DMS 273 treated with DMSO at 0.1 percent for 48 hours (cell line): ENCODE results near the gene PLA2G2A.
"Not testable (repeated sequence)": the region's sequence is repeated elsewhere in the genome, so short reads cannot be mapped to it uniquely, and the experiment has no call there.

Experiments used
- DNase-seq: peaks from one replicate; lab custom pipeline; 2025; lab: John Stamatoyannopoulos, UW

PLA2G2A gene

DNA sequence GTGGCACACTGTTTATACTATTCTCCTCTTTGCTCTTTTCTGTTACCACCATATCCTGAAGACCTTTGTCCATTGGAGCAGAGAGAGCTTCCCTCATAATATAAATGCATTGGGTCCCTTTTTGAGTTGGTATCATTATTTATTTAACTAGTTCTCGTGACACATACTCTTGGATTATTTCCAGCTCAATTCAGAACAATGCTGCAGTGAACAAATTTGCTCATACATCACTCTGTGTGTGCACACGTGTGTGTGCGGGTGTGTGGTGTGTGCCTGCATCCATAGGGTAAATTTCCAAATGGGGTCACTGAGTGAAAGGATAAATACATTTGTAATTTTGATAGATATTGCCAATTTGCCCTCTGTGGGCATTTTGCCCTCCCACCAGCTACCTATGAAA lies 5.8 kb downstream of the PLA2G2A start:
- DNase-seq = no peak

DNA sequence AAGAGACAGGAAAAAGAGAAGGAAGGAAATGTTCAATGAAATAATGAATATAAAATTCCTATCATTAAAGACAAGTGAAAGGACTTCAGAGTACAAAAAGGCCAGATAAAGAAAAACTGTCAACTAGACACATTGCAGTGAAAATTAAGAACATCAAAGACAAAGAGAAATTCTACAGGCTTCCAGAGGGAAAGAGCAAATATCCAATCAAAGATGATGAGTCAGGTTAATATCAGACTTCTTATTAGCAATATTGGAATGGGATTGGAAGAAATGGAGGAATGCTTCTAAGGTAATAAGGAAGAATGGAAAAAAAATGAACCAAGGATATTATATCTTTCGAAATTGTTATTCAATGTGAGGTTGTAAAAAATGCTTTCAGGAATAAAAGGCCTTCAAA lies 7.8 kb downstream of the PLA2G2A start:
- no peak for DNase-seq

DNA sequence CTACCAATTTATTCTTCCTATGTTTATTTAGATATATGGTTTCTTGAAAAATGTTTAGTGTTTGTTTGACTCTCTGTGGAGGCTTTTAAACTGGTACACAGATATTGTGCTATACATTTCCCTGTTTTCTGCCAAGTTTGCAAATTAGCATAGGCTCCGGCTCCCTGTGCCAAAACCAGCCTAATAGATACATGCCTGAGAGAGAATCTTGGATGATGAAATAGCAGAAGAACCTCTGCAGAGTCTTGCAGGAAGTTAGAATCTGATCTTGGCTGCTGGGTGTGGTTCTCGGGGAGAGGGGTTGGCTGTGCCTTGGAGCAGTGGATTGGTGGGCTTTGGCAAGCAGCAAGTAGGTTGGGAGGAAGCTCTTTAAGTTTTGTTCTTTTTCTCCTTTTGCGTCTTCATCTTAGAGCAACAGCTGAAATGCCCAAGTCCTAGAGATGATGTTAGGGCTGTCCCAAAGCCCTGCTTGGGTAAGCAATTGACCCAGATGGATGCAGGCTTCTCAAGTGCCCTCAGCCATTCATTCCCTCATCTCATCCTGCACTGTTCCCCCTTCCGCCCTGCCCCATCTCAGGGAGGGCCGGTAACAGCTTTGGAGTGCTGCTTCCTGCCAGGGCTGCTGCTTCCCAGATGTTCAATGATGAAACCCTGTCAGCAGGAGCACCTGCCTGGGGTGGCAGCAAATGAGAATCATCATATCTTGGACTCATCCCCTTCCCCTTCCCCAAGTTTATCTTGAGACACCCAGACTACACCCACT lies 9.3 kb downstream of the PLA2G2A start:
- no peak for DNase-seq

DNA sequence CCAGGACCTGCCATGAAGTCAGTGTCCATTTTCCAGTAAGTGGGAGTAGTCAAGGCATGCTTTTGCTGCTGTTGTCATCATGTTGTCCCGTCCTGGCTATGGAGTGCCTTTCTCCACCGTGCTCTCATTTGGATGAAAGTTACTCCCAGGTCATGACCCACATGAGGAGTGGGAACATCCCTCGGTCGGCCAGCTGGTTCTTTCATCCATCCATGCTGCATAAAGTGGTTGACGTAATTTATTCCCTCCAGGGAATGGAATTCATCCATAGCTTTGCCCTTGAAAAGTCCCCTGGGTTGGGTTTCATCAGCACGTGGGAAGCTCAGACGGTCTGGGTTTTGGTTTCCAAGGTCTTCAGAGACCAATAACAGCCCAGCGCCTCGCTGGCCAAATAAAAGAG lies 11.6 kb downstream of the PLA2G2A start:
- no peak for DNase-seq

DNA sequence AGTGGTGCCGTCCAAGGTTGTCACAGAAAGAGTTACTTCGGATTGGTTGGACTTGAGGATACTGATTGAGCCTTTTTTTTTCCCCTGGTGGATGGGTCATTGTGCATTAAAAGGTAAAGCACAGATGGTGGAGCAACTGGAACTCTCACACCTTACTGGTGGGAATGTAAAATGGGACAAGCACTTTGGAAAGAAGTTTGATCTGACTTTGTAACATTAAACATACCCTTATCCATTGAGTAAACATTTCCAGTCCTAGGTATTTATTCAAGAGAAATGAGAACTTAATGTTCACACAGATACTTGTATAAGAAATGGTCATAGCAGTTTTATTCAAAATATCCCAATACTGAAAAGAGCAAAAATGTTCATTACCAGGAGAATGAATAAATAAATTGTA lies 14.9 kb downstream of the PLA2G2A start:
- no peak for DNase-seq

DNA sequence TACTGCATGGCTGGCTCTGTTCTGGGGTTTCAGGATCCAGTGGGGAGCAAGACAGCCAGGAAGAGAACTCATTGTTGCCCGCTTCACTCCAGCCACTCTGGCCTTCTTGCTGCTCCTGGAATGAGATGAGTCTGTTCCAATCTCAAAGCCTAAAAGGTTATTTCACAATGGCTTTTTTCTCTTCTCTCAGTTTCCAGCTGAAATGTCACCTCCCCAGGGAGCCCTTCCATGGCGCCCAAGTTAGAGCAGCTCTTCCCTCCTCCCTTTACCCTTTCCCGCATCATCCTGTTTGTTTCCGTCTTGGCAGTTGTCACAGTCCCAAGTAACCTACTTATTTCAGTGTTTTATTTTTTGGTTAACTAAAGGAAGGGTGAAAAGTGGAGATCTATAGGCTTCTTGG lies 15.8 kb downstream of the PLA2G2A start:
- DNase-seq = no peak

DNA sequence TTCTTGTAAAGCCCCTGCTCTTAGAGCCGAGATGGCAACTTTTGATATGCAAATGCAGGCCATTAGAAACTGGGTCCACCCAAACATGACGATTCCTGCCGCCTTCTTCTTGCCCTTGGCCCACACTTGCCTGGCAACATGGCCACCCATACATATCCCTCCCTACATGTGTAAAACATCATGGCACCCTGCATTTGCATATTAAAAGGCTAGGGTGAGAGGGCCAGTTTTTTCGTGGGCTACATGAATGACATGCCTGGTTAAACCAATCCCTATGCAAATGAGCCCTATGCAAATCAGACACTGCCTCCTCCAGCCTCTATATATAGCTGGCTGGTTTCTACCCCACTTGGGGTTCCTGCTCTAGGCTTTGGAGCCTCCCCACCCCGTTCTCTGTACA lies 18.8 kb downstream of the PLA2G2A start:
- no peak for DNase-seq

DNA sequence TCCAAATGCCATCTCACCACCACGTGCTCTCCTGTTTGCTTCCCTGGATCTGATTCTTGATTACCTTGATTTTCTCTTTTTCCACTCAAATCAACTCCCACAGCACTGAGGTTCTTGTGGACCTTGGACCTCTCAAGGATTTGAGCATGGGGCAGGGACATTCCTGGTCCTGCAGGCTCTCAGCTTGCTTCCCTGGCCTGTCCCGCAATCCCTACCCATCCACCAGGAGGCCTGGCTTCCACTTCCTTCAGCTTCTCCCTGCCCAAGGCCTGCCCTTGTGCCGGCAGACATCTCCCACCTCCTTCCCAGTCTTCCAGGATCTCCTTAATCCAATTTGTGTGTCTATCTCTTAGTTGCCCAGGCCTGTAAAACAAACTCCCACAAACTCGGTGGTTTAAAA lies 21.6 kb downstream of the PLA2G2A start:
- no peak for DNase-seq

DNA sequence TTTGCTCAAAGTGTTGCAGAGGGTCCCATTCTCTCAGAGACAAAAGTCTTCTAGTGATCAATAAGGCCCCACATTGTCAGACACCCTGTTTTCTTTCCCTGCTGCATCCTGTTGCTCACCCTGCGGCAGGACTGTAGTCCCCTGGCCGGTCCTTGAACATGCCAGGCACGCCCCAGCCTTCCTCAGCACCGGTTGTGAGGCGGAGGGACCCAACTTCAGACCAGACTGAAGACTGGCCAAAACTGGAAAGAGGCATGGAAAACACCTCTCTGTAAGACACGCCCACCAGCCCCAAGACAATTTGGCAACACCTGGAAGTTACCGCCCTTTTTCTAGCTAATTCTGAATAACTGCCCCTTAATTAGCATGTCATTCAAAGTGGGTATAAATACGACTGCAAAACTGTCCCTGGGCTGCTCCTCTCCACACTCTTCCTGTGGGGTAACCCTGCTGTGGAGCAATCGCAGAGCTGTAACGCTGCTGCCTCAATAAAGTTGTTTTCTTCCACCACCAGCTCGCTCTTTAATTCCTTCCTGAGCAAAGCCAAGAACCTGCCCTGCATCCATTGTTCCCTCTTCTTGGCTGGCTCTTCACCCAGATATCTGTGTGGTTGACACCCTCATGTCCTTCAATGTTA lies 23.8 kb downstream of the PLA2G2A start:
- no peak for DNase-seq

DNA sequence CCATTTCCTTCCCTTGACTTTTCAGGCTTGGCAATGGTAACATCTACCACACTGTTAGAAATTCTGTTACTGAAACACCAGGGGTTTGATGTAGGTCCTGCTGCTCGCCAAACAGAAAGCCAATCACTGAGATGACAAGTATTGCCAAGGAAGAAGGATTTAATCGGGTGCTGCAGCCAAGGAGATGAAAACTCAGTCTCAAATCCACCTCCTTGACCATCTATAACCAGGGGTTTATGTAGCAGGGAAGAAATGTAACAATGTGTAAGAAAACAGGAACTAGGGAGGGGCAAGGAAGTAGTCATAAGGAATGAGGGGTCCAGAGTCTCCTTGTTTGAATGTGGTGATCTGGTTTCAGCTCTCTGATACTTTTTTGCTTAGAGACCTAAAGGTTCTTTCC lies 25.4 kb downstream of the PLA2G2A start:
- DNase-seq = no peak

DNA sequence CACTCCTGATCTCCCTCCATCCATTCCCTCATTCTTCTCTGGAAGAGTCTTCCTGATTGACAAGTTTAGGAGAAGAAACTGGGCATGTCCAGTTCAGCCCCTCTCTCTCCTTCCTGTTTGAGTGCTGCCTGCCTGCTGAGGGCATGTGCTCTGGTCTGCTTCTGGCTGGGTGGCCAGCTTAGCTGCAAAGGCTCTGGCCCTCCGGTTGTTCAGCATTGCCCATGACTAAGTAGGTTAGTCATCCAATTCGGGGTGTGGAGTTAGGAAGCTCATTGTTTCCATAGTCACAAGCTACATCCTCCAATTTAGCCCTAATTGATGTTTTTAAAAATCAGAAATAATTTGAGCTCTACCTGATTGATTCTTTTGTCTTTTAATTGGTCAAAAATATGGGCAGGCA lies 30.4 kb downstream of the PLA2G2A start:
- DNase-seq = no peak

DNA sequence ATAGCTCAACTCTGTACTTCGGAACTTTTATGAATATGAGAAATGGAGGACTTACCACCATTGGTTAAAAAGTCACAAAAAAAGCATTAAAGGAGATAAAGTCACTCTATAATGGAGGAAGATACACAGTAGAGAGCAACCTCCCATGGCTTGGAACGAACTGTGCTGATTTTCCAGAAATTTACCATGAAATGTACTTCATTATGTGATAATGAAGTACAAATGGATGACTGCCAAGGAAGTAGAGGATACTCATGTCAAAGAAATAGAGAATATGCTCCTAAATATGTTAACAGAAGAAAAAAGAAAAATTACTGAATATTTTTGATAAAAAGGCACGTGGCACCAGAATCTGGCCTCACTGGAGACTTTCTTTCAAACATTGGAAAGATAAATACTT lies 32.4 kb downstream of the PLA2G2A start:
- DNase-seq = no peak

DNA sequence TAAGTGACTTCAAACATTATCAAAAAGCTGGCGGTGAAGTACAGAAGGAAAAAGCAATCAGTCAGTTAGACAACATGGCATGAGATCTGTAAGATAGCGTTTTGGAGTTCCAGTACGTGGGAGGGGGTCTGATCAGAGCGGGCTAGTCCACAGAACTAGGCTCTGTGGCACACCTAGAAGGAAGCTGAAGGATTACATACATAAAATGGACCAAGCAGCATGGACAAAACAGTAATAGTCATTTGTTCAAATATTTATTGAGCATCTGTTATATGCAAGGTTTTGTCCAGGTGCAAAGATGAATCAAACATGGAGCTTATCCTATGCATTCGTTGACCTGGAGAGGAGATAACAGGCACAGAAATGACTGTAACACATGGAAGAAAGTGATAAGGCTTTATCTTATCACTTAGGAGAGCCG lies 33.1 kb downstream of the PLA2G2A start:
- no peak for DNase-seq

DNA sequence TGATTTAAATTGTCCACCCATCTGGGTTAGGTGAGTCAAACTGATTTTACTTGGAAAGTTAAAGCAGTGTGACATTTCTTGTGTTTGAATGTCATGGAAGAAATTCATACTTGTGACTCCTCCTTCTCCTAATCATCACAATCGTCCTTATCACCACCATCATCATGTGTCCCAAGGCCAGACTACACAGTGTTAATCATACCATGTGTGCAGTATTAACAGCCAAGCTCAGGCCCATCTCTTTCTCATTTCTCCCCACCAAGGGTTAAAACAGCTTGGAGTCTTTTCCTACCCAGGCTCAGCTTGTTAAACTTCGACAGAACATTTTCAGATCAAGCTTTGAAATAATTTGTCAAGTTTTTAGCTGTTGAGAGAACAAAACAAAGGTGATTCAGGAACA lies 33.5 kb downstream of the PLA2G2A start:
- DNase-seq = no peak

DNA sequence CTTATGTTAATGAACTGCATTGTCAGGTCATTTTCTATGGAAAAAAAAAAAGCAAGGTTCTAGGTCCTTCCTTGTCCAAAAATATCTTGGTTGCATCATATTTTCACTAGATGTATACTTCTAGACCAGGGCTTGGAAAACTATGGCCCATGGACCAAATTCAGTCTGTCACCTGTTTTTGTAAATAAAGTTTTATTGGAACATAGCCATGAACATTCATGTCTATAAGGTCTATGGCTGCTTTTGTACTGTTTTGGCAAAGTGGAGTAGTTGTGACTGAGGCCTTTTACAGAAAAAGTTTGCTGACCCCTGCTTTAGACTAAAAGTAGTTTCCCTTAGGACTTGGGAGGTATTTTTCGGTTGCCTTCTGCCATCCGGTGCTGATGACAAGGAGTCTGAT lies 36.8 kb downstream of the PLA2G2A start:
- DNase-seq = no peak

DNA sequence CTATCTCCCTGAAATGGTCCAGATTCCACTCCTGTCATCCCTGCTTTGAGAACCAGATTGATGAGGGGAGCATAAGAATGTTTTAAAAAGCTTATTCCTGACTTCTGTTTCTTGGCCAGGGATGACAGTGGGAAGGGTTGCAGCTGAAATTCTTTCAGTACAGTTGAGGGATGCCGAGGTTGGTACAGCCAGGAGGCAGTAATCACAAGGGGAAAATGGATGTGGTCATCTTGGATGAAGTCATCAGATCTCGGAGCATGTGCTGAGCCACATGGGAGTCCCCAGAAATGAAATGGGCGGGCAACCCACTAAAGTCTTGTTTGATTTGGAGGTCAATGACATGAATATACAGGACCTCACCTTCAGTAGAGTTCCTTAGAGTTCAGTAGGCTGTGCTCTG lies 37.3 kb downstream of the PLA2G2A start:
- no peak for DNase-seq

DNA sequence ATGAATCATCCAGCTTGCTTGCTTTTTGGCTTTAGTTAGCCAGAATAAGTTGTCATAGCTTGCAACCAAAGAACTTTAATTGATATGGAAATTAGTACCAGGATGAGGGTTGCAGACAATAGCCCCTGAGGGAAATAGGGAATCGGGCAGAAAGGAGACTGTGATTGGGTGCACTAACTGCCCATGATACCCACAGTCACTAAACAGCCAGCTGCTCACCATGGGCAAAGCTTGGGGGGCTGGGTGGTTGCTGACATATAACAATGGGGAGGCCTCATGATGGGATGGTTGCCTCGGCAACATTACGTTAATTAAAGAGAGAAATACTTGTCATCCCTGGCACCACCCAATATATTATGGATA lies 38.2 kb downstream of the PLA2G2A start:
- DNase-seq = no peak

DNA sequence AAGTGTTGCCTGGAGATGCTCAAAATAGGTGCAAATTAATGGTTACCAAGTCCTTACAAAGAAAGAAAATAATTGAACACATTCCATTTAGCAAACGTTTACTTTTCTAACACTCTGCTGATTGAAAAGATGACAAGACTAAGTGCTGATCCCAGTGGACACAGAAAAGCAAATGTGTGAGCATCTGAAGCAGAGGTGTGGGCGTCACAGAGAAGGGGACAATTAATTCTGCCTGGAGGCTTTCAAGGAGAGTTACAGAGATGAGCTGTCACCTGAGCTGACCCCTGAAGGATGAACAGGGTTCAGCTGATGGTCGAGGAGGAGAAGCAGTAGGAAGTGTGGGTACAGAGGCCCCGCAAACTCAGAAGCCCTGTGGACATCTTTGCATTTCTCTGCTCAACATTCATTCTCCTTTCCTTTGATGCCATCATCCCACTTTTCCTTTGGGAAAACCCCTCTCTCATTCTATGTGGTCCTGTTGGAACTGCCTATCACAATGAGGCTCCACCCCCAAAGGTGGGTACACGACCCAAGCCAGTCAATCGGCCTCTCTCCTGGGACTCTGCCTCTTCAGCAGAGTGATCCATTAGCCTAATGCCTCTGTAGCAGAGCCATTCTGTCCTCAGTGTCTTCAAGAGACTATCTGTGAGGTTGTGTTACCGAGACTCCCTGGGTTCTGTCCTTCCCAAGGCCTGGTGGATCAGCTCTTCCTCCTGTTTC lies 38.8 kb downstream of the PLA2G2A start:
- no peak for DNase-seq

DNA sequence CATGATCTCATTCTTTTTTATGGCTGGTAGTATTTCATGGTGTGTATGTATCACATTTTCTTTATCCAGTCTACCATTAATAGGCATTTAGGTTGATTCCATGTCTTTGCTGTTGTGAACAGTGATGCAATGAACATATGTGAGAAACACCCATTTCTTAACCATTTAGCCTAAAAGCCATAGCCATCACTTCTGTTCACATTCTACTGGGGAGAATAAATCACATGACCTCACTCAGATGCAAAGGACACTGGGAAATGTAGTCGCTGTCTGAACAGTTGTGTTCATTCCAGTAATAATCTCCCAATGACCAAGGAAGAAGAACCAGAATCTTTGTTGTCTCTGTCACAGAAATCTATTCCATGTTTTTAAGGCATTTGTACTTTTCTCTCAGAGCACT lies 40.9 kb downstream of the PLA2G2A start:
- no peak for DNase-seq

DNA sequence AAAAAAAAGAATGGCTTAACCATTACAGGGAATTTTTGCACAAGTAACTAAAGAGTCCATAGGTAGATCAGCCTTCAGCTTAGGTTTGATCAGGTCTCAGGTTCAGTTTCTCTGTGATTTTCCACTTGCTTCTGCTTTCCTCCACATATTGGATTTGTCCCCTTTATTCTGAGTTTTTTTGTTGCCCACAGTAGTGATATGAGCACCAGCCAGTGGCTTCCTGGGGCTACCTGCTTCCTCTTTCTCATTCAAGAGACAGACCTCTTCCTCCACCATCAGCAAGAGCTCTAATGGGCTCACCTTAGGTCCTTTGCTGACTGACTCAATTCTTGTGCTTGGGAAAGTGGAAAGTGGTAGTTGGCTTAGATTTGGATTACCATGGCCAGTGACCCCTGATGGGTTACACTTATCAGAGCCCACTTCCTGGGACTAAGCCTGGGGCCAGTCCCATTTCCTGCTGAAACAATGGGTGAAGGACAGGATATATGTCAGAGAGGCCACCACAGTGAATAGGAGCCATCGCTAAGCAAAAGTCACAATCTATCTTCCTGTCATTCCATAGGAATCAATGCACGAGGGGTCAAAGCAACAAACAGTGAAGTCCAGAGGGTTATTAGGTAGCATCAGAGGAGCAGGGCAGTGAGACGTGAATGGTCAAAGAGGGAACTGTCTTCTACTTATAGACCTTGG lies 43.2 kb downstream of the PLA2G2A start:
- DNase-seq = no peak

DNA sequence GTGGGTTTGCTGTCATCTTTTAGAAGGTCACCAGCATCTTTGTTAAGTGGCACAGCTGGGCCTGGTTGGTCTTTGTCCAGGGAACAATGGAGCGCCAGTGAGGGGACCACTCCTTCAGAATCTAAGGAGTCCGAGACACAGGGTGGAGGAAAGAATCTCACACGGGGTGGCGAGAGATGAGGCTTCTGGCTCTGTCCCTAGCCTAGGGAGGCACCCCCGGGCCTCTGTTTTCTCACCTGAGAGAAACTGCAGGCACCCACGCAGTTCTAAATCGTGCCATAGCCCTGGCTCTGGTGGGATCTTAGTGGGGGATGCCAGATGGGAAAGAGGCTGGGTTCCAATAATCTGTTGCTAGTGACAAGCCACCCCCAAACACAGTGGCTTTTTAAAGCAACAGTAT lies 45.1 kb downstream of the PLA2G2A start:
- no peak for DNase-seq

DNA sequence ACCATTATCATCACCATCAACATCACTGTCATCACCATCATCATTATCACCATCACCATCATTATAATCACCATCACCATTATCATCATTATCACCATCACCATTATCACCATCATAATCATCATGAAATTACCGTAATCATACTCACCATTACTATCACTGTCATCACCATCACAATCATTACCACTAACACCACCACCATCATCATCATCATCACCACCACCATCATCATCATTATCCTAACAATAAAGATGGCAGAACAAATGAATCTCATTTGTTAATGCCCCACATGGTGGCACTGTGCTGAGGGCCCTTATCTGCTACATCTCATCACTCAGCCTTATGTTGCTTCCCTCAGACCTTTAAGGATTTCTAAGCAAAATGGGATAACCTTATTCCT lies 46.6 kb downstream of the PLA2G2A start:
- DNase-seq = no peak

DNA sequence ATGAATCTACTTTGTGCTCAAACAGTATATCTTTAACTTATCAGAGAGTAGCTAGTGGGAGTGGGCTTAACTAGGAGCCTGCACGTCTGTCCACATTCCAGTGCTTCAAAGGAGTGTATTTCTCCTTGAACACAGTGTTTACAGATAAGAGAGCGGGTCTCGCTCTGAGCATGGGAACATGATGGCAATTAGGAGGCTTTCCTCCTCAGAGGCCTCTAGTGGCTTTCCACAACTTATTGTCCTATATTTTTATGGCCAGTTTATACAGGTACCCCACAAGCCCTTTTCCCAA lies 52.3 kb downstream of the PLA2G2A start:
- DNase-seq = not testable (repeated sequence)
